ENCODE results near the gene RALA.

Gene RALA

DNA sequence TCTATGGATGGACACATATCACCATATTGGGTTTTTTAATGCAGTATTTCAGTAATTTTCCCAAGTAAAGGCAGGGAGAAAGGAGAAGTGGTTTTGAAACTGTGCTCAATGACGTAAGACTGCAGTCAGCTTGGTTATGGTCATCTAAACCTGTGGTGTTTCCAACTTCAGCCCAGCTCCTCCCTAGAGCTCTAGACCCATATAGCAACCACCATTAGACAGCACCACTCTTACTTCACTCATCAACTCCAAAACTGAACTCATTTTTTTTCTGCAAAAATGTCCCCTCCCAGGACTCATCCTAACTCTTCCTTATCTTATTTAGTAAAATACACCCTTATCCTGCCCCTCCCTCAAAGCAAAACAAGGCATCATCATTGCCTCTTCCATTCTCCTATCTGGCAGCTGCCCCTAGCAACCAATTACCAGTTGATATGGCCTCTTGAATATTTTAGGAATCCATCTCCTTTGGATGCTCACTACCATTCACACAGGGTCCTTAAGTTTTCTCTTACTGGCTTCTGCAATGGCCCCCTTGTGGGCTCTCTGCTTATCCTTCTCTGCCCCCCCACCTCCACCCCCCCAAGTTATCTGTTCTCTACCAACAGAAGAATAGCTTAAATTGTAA, 1.5 kb upstream of the RALA start:
- peak overlapping the region; percentile 82 for H3K4me3 Mint-ChIP-seq
- no peaks in the 10 kb centered on the region for H3K9me3 Mint-ChIP-seq
- peaks cover 40% of the 10 kb centered on the region for H3K4me1 Mint-ChIP-seq
- H3K36me3 Mint-ChIP-seq (ENCODE audit: low read depth): peaks cover 5% of the 10 kb centered on the region
- DNase-seq (no peak), ATAC-seq (no peak)
- no peaks in the 10 kb centered on the region for H3K27me3 Mint-ChIP-seq
- peak overlapping the region; percentile 86 for H3K27ac Mint-ChIP-seq

DNA sequence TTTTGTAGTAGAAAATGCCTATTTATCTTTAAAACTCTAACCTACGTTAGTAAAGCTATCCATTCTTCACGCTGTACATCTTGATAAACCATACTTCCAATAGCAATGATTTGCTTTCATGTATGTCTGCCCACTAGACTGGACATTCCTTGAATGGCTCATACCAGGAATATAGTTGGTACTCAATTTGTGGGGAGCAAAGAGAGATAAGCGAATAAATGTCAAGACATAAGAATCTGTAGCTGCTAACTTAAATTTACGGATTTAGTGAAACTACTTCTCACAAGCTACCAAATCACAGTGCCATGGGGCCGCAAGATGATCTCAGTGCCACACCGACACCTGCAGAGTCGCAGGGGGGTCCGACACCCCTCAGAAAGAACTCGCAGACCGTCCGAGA, 763 bp upstream of the RALA start:
- Mint-ChIP-seq H3K4me3 (peak overlapping the region; percentile 82), H3K36me3 (ENCODE audit: low read depth) (peaks cover 5% of the 10 kb centered on the region), H3K27ac (peak overlapping the region; percentile 86), H3K27me3 (no peaks in the 10 kb centered on the region), H3K9me3 (no peaks in the 10 kb centered on the region), H3K4me1 (peaks cover 48% of the 10 kb centered on the region)
- DNase-seq (no peak), ATAC-seq (no peak)

DNA sequence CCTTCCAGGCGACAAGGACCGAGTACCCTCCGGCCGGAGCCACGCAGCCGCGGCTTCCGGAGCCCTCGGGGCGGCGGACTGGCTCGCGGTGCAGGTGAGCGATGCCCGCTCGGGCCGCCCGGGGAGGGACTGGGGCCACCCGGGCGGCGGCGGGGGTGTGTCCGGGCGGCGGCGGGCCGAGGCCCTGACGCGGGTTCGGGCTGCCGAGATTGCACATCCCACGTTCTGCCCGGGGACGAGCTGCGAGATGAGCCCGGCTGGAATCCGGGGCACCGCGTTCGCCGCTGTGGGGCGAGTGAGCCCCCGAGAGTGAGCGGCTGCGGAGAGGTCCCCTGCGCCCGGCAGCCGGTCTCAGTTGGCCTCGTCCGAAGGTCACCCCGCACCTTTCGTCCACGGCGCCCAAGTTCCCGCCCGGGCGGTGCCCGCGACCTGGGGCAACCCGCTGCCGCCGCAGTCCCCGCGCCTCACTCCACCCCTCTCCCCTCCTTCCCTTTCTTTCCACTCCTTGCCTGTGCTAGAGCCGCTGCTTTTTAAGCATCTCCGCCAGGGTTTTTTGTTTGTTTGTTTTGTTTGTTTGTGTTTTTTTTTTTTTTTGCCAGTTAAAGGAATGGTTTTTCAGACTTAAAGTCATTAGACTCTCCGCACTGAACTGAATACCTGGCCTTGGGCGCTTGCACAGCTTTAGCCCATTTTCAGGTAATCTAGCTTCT, 515 bp downstream of the RALA start:
- Mint-ChIP-seq H3K36me3 (ENCODE audit: low read depth) (peaks cover 5% of the 10 kb centered on the region), H3K4me3 (peak overlapping the region; percentile 83), H3K4me1 (peaks cover 55% of the 10 kb centered on the region), H3K9me3 (no peaks in the 10 kb centered on the region), H3K27me3 (no peaks in the 10 kb centered on the region), H3K27ac (peak overlapping the region; percentile 86)
- DNase-seq (no peak), ATAC-seq (peak; percentile 57)

DNA sequence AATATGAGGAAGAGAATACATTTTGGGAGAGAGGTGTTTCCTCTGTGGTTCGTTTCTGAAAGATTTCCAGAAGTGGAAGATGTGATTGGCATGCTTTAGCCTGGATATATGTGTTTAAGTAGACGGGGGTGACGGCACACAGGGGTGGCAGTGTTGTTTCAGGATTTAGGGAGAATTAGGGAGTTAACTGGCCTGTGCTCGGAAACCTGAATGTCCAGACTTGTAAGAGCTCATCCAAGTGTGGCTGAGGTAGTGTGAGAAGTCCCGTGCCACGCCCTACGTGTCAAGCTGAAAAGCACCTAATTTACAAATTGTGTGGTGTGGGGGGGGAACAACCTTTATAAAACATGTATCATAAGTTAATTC, 1.1 kb downstream of the RALA start:
- ATAC-seq (no peak), DNase-seq (peak; percentile 25)
- peaks cover 55% of the 10 kb centered on the region for H3K4me1 Mint-ChIP-seq
- H3K27ac Mint-ChIP-seq: peak overlapping the region; percentile 74
- H3K9me3 Mint-ChIP-seq: no peaks in the 10 kb centered on the region
- peaks cover 8% of the 10 kb centered on the region for H3K36me3 Mint-ChIP-seq (ENCODE audit: low read depth)
- no peaks in the 10 kb centered on the region for H3K27me3 Mint-ChIP-seq
- peak overlapping the region; percentile 83 for H3K4me3 Mint-ChIP-seq

DNA sequence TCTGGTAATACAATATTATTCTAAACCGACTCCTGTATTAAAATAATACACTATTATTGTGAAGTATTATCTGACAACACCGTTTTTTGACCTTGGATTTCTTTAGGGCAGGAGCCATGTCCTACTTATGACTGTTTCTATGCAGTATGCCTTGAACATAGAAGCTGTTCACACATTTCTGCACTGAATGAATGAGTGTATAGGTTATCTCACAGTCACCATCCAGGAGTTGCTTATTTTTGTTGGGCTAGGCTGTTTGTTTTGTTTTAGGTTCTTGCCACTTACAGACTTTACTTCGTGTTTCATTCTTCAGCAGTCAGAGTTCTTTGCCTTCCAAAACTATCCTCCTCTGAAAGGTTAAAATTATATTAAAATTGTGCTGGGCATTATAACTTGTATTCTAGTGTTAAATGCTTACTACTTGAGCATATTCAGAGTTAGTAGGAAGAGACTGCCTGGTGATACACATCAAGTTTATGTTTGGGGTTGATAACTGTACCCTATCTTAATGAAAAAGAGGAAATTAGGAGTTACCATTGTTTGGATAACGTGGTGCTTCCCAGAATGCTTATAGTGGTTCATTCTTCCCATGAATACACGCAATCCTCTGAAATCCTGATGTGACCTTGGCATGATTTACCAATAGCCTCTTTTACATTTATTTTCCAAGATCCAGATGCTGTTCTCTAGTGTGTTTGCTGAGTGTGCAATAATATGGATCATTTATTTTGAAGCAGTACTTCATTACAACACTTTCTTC, 1.7 kb downstream of the RALA start:
- ATAC-seq: no peak
- Mint-ChIP-seq H3K27me3 (no peaks in the 10 kb centered on the region), H3K27ac (no peak overlapping the region), H3K36me3 (ENCODE audit: low read depth) (peaks cover 13% of the 10 kb centered on the region), H3K4me1 (peaks cover 55% of the 10 kb centered on the region), H3K4me3 (peak overlapping the region; percentile 83), H3K9me3 (no peaks in the 10 kb centered on the region)
- no peak for DNase-seq

DNA sequence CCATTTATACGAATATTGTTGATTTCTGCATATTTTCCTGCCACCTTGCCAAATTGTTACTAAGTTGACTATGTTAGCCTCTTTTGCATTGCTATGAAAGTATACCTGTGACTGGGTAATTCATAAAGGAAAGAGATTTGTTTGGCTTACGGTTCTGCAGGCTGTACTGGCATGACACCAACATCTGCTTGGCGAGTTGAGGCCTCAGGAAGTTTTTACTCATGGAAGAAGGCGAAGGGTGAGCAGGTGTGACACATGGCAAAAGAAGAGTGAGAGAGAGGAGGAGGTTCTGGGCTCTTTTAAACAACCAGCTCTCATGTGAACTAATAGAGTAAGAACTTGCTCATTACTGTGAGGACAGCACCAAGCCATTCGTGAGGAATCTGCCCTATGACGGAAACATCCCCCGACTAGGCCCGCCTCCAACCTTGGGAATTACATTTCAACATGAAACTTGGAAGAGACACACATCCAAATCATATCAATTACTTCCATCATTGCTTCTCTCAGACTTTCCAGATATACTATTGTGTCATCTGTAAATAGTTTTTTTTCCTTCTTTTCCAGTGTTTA, 8.4 kb downstream of the RALA start:
- no peak for DNase-seq
- Mint-ChIP-seq H3K36me3 (ENCODE audit: low read depth) (peaks cover 58% of the 10 kb centered on the region), H3K4me1 (peaks cover 70% of the 10 kb centered on the region), H3K27me3 (no peaks in the 10 kb centered on the region), H3K9me3 (peaks cover 5% of the 10 kb centered on the region), H3K4me3 (no peak overlapping the region), H3K27ac (peak overlapping the region; percentile 14)
- no peak for ATAC-seq

DNA sequence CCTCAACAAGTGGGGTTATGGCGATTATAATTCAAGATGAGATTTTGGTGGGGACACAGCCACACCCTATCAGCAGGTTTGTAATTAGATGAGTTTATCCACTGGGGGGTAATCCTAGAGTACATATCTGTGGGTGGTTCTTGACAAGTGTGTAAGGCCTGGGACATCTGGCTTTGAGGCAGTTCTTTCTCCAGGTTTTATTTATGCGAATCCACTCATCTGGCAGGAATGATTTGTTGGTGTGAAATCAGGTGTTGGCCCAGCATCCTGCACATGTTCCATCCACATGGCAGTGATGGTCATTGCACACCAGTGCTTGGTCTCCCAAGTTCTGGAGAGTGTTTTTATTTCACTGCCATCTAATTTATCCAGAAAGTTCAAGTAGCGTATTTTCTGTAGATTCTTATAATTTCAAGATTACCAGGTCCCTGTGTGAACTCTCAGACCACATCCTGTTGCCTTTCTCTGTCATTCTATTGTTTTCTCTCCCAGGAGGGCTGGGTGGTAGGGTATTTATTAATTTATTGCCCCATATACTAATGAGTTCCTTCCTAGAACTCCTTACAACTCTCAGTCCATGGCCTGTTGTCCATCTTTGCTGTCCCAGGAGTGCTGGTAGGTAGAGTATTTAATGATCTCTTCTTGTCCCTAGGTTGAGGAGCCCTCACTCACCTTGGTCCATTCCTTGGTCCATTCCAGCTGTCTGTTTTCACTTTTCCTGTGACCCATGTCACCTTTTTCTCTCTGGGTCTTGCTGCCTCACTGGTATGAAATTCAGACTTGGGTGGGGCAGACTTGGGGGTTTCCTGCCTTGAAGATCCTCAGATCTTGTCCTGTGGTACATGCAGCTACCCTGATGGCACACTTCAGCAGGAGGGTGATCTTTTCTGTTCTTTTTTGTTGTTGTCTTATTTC, 10.4 kb downstream of the RALA start:
- DNase-seq: no peak
- peak overlapping the region; percentile 0 for H3K4me3 Mint-ChIP-seq
- ATAC-seq: peak; percentile 55
- peaks cover 62% of the 10 kb centered on the region for H3K36me3 Mint-ChIP-seq (ENCODE audit: low read depth)
- peaks cover 5% of the 10 kb centered on the region for H3K9me3 Mint-ChIP-seq
- peak overlapping the region; percentile 74 for H3K27ac Mint-ChIP-seq
- H3K4me1 Mint-ChIP-seq: peaks cover 75% of the 10 kb centered on the region
- H3K27me3 Mint-ChIP-seq: no peaks in the 10 kb centered on the region

DNA sequence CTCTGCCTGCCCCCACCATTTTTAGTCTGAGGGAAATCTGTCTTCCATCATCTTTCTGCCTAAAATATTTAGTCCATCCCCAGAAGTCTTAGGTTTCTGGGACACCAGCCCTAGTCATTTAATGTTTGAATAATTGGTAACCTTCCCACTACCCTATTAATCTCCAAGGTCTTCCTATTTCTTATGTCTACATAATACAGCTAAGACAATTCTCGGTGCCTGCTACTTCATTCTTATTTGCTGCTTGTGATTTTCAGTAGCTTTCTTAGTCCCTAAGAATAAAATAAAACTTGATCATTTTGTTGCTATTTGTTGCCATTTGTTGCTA, 11.1 kb downstream of the RALA start:
- no peak for DNase-seq
- Mint-ChIP-seq H3K4me3 (peak overlapping the region; percentile 0), H3K36me3 (ENCODE audit: low read depth) (peaks cover 59% of the 10 kb centered on the region), H3K4me1 (peaks cover 81% of the 10 kb centered on the region), H3K9me3 (peaks cover 5% of the 10 kb centered on the region), H3K27me3 (no peaks in the 10 kb centered on the region), H3K27ac (peak overlapping the region; percentile 74)
- ATAC-seq: no peak

DNA sequence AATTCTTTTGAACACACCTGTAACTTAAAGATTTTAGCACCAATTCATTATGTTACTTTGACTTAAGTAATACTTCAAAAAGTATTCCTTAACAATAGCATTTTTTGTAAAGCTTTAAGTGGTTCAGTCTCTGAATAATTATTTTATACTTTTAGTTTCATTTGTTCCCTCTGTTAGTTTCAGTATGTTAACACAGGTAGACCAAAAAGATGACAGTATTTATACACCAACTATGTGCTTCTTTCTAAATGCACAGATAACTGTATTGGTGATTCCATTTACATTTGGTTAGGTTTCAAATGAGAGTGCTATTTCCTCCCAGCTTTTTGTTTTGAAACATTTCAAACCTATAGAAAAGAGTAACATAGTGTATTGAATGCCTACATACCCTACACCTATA, 14.0 kb downstream of the RALA start:
- Mint-ChIP-seq H3K27me3 (no peaks in the 10 kb centered on the region), H3K4me1 (peaks cover 86% of the 10 kb centered on the region), H3K36me3 (ENCODE audit: low read depth) (peaks cover 38% of the 10 kb centered on the region), H3K27ac (no peak overlapping the region), H3K9me3 (peaks cover 5% of the 10 kb centered on the region), H3K4me3 (no peak overlapping the region)
- DNase-seq (no peak), ATAC-seq (no peak)

DNA sequence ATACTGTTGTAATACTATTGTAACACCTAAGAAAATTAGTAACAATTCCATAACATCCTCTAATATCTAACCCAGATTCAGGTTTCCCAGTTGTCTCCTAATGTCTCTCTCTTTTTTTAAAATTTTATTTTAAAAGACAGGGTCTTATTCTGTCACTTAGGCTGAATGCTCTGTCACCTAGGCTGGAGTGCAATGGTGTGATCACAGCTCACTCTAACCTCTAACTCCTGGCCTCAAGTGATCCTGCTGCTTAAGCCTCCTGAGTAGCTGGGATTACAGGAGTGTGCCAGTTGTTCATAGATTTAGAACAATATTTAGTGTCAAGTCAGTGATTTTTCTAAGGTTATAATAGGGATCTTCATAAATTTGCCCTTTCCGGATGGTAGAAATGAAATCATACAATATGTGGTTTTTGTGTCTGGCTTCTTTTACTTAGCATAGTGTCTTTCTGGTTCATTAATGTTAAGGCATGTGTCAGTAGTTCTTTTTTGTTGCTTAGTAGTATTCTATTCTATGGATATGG, 14.7 kb downstream of the RALA start:
- H3K4me1 Mint-ChIP-seq: peaks cover 85% of the 10 kb centered on the region
- ATAC-seq (no peak), DNase-seq (no peak)
- no peak overlapping the region for H3K27ac Mint-ChIP-seq
- no peak overlapping the region for H3K4me3 Mint-ChIP-seq
- no peaks in the 10 kb centered on the region for H3K27me3 Mint-ChIP-seq
- H3K9me3 Mint-ChIP-seq: peaks cover 5% of the 10 kb centered on the region
- H3K36me3 Mint-ChIP-seq (ENCODE audit: low read depth): peaks cover 34% of the 10 kb centered on the region

DNA sequence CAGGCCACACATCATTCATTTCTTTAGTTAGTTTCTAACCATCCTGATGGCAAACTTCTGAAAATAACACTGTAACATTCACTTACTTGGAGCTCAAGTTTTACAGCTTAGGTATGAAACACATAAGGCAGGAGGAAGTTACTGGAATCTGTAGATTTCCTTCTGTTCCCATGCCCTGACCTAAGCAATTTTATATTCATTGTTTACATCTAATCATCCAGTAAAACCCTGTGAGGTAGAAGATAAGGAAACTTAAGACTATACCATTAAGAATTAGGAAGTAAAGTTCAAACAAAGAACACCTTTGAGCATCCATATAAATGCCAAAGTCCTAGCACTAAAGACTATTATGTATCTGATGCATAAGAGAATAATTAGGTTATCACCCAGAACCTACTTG, 19.5 kb downstream of the RALA start:
- ATAC-seq (no peak), DNase-seq (no peak)
- Mint-ChIP-seq H3K27ac (no peak overlapping the region), H3K27me3 (no peaks in the 10 kb centered on the region), H3K4me1 (peaks cover 59% of the 10 kb centered on the region), H3K4me3 (no peak overlapping the region), H3K9me3 (no peaks in the 10 kb centered on the region), H3K36me3 (ENCODE audit: low read depth) (peaks cover 7% of the 10 kb centered on the region)

DNA sequence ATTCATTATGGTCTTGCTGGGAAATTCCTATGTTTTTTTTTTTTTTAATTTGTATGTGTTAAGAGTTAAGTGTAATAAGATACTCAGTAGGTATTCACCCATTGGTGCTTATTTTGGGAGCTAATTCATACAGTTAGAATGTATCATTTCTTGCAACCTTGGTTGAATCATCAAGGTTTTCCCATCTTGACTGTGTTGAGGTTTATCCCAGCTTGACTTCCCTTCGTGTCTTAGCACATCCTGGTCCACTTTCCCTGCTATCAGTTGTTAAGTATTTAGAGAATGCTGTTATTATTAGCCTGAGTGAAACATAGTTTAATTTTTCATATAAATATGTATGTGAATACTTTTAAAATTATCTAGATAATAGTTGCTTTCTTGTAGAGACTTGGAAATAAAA, 20.8 kb downstream of the RALA start:
- DNase-seq (no peak), ATAC-seq (no peak)
- Mint-ChIP-seq H3K9me3 (no peaks in the 10 kb centered on the region), H3K4me1 (peaks cover 47% of the 10 kb centered on the region), H3K4me3 (no peak overlapping the region), H3K36me3 (ENCODE audit: low read depth) (peaks cover 7% of the 10 kb centered on the region), H3K27me3 (no peaks in the 10 kb centered on the region), H3K27ac (no peak overlapping the region)

DNA sequence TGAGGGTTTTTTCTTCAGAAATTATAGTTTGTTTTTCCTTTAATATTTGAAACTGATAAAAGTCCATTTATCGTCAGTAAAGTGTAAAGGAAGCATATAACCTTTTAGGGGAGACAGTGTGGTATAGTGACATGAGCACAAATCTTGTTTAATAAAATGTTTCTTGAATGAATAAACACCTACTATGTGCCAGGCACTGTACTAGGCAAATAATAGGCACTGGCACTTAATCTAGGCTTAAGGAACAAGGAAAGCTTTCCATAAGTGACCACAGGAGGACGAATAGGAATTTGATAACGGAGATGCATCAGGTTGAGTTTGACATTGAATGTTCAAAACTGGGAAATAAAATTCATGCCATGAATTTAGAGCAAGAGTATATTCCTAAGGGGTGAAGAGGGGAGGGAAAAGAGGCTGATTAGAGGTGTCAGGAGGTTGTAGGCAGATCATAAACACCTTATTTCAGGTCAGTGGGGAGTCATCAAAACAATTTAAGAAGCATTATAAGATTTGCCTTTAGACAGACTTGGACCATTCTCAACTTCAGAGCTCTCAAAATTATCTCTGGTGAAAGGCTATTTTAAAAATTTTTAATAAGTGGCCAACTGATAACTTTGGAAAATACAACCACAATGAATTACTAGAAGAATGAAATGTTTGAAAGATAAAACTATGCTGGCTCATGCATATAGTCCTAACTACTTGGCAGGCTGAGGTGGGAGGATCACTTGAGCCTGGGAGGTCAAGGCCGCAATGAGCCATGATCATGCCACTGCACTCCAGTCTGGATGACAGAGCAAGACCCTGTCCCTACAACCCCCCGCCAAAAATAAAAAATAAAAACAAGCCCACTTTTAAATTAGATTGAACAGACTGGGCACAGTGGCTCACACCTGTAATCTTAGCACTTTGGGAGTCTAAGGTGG, 22.4 kb downstream of the RALA start:
- Mint-ChIP-seq H3K4me1 (peaks cover 40% of the 10 kb centered on the region), H3K9me3 (no peaks in the 10 kb centered on the region), H3K4me3 (no peak overlapping the region), H3K36me3 (ENCODE audit: low read depth) (peaks cover 7% of the 10 kb centered on the region), H3K27ac (no peak overlapping the region), H3K27me3 (no peaks in the 10 kb centered on the region)
- no peak for ATAC-seq
- DNase-seq: no peak

Data from activated naive CD8-positive, alpha-beta T cell treated with anti-CD3 and anti-CD28 coated beads, Interleukin-2, amount 50 U/mL, for 24 hours (primary cell).